HG03520 (cell line): Measurements from ENCODE around the gene LYPD1.
"Not testable (repeated sequence)": the region's sequence is repeated elsewhere in the genome, so short reads cannot be mapped to it uniquely, and the experiment has no call there.

Experiments
- ATAC-seq: cut with Tn5 transposase; IDR thresholded peaks from one replicate; pipeline ENCODE4 v1.9.1; 2021; ENCODE audit warnings: mild to moderate bottlenecking, moderate library complexity; ENCODE audit not compliant: unreplicated experiment

The LYPD1 gene, protein sequence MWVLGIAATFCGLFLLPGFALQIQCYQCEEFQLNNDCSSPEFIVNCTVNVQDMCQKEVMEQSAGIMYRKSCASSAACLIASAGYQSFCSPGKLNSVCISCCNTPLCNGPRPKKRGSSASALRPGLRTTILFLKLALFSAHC

DNA sequence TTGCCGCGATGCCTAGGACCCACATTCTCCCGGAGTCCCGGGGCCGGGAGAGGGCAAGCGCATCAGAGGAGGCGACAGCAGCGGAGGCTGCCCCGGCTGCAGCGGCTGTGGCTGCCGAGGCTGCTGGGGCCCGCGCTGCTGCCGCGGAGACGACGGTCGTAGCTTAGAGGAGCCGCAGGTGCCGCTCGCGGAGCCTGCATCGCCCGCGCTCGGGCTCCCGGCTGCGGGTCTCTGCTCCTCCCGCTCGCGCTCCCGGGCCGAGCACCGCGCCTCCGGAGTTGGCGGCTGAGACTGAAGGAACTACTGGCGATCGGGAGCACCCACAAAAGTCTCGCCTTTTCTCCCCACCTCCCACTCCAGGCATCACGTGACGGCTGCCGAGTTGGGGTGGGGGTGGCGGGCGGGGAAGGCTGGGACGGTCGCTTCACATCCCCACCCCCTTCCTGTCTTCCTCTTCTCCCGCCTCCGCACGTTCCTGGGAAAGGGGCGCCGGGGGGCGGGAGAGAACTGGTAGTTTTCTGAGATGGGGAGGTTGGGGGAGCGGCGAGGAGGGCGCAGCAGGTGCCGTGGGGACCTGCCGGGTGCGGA, at the start of gene LYPD1:
Gene LYPD1 (minus strand): TSS at position 298 of the 588 bp plus-strand sequence. CDS start 273 bp downstream, at position 25.
- ATAC-seq = no peak

DNA sequence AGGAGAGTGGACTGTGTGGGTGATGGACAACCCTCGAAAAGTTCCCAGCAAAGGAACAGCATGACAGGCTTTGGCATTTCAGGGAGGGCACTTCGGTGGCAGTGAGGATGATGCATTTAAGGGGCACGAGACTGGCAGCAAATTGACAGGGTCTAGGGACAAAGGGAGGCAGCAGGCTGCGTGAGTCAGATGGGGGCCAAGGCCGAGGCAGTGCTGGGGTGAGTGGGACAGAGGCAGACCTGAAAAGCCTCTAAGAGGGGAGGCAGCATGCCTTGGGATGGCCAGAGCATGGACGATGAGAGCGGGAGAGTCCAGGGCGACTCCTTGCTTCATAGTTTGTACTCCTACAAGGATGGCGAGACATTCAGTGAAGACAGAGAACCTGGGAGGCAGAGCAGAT, 49.5 kb upstream of the LYPD1 start:
- no peak for ATAC-seq

DNA sequence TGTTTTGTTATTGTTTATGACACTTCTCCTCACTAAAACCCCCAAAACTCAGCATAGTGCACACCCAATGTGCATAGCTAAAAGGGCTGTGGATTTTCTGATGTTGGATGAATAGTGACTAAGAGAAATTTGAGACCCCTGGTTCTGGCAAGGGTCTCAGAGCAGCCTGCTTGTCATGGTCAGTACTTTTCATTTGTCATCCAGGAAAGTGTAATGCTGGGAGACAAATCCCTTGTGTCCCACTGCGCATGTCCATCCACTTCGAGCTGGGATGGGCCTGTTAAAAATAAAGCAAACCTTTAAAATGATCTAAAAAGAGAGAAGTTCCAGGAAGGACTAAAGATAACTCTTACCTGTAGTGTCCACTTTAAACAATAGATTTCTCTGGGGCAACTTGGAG, 46.9 kb upstream of the LYPD1 start:
- ATAC-seq = no peak

DNA sequence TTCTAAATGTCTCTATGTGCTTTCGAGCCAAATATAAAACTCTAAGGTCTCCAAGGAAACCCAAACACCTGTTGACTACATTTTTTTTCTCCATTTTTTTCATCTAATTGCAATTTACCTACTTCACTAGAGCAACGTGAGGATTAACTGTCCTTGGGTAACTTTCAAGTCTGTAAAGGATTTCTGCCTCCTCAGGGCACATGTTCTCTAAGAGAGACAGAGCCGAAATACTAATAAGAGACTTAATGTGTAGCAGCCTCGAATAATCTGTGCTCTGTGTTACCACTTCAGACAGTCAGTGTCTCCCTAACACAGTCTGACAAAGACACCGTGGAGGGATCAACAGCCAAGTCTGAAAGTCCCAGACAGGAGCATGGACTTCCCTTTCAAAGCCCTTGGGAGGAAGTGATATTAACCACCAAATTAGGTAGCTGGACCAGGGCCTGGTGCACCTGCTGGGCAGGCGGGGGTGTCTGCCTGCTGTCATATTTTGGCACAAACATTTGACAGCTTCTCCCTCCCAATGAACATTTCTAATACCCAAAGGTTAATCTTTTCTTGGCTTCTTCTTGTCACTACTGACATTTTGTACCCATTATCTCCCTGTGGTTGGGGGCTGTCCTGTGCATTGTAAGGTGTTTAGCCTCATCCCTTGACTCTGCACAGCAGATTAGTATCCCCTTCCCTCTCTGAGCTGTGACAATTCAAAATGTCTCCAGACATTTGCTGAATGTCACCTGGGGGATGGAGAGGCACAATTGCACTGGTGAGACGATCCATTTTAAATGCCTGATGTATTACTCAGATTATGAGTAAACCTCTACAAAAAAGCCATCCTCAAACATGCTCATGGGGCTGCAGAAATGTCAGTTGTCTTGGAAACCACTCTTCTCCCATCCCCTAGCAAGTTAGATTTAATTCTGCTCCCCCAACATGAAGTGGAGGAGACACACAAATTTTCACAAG, 45.7 kb upstream of the LYPD1 start:
- ATAC-seq = peak; percentile 61

DNA sequence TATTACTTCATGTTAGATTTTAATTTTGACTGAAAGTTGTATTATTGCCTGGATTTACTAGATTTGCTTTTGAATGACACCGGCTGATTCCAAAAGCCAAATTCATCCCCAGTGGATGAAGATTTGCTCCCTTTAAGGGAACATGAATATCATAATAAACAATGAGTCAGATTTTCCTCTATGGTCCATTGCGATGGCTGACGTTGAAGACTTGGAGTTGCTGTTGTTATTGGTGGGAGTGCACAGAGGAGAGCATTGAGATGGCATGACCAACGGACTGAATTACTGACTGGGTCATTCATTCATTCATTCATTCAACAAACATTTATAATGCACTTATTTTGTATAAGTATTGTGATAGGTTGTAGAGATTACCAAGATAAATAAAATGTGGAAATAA, 33.4 kb upstream of the LYPD1 start:
- no peak for ATAC-seq

DNA sequence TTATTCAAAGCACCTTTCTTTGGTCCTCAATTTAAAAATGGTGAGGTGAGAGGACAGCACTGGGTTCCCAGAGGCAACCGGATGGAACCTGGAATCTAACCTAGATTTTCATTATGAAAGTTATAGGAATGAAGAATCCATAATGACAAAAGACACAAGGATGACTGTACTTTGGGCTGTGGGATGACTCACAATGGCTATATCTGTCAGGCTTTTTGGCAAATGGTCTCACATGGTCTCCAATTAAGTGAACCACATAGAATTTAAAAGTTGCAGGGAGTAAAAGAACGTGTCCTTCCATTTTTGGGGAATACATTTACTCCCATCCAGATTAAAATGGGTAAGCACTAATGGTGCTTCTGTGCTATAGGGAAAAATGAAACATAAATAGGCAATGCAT, 31.8 kb upstream of the LYPD1 start:
- no peak for ATAC-seq

DNA sequence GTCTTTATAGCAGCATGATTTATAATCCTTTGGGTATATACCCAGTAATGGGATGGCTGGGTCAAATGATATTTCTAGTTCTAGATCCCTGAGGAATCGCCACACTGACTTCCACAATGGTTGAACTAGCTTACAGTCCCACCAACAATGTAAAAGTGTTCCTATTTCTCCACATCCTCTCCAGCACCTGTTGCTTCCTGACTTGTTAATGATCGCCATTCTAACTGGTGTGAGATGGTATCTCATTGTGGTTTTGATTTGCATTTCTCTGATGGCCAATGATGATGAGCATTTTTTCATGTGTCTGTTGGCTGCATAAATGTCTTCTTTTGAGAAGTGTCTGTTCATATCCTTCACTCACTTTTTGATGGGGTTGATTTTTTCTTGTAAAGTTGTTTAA, 29.8 kb upstream of the LYPD1 start:
- ATAC-seq = not testable (repeated sequence)

DNA sequence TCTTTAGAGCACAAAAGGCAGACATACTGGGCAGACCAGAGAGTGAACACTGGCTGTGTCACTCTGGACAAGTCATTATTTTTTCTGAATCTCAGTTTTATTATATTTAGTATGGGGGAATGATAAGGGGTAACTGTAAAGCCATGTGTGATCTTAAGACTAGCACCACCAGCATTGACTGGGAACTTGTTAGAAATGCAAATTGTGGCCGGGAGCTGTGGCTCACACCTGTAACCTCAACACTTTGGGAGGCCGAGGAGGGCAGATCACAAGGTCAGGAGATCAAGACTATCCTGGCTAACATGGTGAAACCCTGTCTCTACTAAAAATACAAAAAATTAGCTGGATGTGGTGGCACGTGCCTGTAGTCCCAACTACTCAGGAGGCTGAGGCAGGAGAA, 28.3 kb upstream of the LYPD1 start:
- not testable (repeated sequence) for ATAC-seq

DNA sequence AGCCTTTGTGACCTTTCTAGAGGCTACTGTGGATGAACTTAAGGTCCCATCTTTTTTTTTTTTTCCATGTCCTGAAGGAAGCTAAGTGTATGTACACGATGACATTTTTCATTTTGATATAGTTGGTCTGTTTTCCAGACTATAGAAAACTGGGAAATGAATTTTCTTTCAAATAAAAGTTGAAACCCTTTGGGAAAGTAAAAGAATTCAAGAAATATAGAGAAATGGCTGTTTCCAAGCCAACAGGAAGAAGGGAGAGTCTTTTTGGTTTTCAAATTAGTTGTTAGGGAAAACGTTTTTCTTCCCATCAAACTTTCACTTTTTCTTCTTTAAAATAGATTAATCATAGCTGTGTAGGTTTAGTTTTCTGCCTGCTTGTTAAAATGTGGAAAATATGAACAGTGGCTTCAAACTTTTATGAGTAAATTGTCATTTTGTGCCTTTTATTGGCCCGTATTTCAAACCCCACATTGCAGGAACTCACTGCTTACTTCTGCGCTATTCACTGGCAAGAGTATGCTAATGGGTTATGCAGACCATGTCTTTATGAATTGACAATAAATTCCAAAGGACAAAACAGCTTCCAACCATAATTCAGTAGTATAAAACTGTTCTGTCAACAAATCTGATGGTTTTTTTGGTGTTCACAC, 27.7 kb upstream of the LYPD1 start:
- ATAC-seq = no peak

DNA sequence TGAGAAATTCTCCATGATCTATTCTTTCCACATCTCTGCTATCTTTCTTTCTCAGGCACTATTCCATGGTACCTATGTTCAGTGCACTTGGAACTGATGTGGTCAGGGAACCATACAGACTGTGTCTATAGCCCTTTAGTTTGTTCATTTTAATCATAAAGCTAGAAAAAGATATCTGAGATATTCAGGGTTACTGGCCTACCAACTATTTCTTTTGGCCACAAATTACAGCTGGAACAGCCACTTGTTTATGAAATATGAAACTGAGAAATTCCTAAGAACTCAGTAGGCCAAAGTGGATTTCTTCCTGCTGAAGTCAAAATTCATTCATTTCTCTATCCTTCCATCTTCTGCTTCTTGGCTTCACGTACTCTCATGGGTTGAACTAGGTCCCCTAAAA, 22.8 kb upstream of the LYPD1 start:
- ATAC-seq = no peak

DNA sequence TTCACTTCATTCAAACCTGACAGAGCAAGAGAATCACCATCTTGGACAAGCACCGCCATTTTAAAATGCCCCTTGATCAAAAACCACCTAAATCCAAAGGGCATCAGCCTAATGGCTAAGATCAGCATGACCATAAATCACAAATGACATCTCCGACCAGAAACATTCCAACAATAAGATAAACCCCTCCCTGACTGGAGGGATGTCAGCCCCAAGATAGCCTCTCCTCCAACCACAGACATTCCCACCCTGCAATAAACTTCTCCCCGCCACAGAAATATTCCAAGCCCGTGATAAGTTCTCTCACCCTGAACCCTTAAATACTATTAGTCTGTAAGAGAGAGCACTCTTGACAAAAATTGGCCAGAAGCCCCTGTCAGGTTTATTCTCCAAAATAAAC, 21.6 kb upstream of the LYPD1 start:
- no peak for ATAC-seq

DNA sequence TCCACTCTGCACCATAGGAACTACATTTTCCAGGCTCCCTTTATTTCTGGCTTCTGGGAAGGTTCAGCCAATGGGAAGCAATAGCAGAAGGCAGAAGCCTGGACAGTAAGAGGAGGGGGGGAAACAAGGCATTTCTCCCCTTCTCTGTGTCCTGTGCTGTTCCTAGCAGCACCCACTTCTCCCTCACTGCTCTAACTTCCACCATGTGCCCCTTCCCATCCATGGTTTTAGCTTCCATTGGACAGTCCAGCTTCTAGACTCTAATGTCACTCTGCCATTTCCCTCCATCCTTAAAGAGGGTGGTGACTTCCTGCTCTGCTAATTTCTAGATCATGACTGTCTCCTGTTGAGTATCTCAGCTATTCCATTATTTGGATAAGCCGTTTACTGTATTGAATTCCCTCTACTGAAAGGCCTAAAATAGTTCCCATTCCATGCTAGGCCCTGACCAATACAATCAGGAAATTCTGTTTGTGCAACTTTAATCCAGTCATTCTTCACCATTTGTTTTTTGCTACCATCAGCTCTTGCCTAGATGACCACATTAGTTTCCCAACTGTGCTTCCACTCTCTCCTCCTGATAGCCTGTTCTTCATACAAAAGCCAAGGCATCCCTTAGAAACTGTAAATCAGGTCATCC, 20.8 kb upstream of the LYPD1 start:
- ATAC-seq = no peak

DNA sequence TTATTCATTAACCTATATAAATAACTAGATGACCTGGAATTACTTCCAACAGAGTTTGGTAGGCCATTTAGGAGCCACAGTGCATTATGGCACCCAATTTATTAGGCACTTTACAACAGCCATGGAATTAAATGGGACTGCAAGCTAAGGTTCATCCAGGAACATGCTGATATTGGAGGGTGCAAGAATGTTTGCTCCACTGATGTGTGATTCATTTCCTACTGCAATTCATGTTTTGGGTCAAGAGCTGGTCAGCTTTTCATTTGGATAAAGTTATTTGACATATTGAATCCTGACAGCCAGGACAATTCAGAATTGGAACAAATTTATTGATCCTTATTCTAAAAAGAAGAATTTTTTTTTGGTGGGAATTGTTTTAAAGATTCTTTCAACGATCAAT, 11.8 kb upstream of the LYPD1 start:
- no peak for ATAC-seq

DNA sequence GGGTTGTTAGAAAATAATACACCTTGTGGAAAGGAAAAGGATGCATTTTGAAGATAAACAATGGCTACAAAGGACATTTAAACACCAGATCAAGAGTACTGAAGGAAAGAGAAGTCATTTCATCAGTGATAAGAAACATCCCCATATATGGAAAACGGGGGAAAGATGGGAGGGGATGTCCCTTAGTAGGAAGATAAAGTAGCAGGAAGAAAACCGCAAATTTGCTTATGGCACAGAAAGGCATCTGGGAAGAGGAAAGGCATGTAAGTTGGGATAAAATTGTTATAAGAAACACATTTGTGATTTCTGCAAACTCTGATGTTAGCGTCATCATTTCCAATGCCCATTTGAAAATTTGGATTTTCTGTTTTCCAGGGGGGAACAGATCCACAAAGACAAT, 10.5 kb upstream of the LYPD1 start:
- no peak for ATAC-seq

DNA sequence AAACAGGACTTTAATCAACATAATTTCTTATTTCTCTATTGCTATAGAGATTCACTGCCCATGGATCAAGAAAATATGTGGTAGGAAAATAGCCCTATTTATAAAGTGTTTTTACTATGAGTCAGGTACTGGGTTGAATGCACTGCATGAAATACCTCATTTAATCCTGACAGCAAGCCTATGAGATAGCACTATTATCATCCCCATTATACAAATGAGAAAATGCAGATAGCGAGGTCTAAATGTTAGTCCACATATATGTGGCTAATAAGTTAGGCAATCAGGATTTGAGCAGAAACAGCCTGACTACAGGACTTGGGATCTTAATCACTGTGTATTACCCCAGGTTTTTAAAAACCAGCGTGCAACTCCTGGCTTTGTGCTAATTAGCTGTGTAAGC, 8.5 kb upstream of the LYPD1 start:
- no peak for ATAC-seq

DNA sequence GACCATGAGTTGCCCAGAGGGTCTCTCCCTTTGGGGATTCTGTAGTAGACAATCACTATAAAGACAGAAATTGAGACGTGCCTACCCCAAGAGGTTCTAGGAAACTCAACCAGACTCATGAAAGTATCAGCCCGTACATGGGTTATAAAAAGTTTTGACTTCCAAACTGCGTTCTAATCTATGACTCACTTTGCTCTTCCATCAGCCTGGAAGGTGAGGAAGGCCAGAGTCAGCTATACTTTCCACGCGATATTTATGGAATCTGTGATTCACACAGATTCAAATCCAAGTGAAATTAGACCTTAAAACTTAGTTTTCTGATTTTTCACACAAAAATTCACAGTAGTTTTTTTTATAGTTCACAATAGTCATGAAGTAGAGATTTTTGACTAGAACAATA, 7.7 kb upstream of the LYPD1 start:
- ATAC-seq = no peak

DNA sequence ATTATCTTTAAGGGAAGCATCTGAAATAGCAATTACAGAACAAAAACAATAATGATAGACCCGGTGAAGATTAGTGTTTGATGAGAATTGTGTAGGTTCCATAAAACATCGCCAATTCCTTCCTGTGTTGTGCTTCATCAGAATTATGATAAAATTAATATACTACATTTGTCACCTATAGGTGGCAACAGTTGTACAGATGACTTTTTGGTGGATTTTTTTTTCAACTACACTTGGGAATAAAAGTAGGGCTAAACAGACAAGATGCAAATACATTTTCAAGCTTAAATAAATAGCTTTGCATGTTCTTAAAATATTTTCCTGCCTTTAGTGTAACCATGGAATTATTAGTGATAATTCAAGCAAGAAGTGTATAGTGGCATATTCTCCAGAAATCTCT, 7.0 kb upstream of the LYPD1 start:
- no peak for ATAC-seq

DNA sequence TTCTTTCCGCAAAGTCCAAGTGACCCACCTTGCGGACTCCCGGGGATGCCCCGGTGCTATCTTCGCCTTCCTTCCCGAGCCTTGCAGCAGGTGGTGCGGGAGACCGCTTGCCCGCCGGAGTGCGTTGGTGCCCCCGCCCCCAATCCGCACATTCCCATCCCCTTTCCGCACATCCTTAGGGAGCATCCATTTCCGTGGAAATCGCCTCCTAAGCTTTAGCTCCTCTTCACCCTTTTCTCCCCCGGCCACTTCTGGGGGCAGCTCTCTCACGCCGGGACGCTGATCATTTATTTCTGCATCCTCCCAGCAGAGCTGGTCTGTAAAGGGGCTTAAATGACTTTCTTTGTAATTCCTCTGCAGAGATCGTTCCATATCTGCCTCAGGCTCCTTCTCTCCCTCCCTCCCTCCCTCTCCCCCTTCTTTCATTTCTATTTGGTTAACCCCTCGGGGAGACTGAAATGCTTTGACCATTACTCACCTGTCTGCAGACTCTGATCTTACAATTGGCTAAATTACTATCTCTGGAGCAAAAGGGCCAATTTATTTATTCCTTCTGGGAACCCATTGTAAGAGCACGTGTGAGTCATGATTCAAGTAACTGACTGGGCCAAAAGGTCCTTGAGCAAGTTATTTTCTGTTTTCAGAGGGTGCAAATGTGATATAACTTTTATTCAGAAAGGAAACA, 1.3 kb upstream of the LYPD1 start:
- no peak for ATAC-seq

DNA sequence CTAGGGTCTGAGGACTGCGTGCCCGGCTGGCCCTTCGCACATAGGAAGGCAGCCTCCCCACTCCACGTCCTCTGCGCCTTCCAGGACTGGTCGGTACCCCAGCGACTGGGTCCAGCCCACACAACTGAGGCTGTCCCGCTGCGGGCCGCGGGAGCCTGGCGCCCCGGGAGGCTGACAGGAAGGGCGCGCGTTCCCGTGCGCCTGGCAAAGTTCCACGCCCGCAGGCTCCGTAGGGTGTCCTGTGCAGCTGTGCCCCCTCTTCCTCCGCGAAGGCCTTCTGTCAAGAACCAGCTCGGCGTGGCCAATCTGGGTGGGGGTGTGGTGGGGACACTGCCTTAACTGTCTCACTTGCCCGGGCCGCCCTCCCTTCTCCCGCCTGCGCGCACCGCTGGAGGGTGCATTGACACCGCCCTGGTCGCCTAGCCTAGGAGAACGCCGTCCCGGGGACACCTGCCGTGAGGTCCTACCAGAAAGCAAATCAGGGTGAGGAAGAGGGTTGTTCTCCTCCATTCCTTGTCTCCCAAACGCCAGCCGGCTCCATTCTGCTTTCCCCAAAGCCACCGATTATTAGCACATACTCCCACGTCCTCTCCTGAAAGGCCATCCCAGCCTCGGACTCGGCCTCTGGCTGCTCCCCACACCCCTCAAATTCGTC, 618 bp upstream of the LYPD1 start:
- no peak for ATAC-seq
